ENCODE results near the gene PPL. TPM values are rescaled to one million over a fixed set of nuclear protein-coding genes. Genes with fewer than 3 reads are reported as not detected.

PPL gene
- total and polyA plus RNA-seq, 2 of the 8 experiments (the other 6 are each of a cell fraction or from before 2014, with no cell fraction given): 11.3 to 29.5 TPM

- TF ChIP-seq CHD7 (IDR thresholded peaks at IDR 0.05; ENCODE audit: insufficient replicate concordance, low read length): no peak
- TF ChIP-seq SIX5 (IDR thresholded peaks at IDR 0.05; ENCODE audit: low read depth, low read length): no peak
- TF ChIP-seq ZNF274 (IDR thresholded peaks at IDR 0.05; ENCODE audit: borderline replicate concordance, extremely low read depth, low read length): no peak
- TF ChIP-seq POLR2A (IDR thresholded peaks at IDR 0.05; ENCODE audit: control extremely low read depth in 1 of 2, low read depth in 2 of 2, low read length in 2 of 2): no peak
- TF ChIP-seq CREB1 (IDR thresholded peaks at IDR 0.05): no peak
Measured at GRCh38 chr16:4882633-4883285, 54.2 kb downstream of the PPL start (continued).

Data from H1 (cell line).